H1 (cell line): Measurements from ENCODE around the gene EBNA1BP2. TPM values are rescaled to one million over a fixed set of nuclear protein-coding genes. Genes with fewer than 3 reads are reported as not detected.

Experiments used
- CTCF ChIA-PET: fragments of 300-600 bp; sonication (Branson Sonifier 250); formaldehyde crosslinking; loops from one replicate; lab custom pipeline; 2021; ENCODE audit not compliant: partially characterized antibody; lab: Charles Lee
- POLR2A ChIA-PET: fragments of 300-600 bp; sonication (Branson Sonifier 250); formaldehyde crosslinking; loops from one replicate; lab custom pipeline; 2021; ENCODE audit warnings: inconsistent platforms; ENCODE audit not compliant: partially characterized antibody; lab: Charles Lee
- DNase-seq, 2 experiments: peaks; one replicate each; pipeline versions ENCODE4 v3.0.0 to v3.0.0-alpha.2; 2010 to 2022; ENCODE audit warnings: low spot score in 2 of 2, low read depth in 1 of 2, mixed read lengths in 1 of 2
- FAIRE-seq: peaks from 2 replicates; lab custom pipeline; 2011; peaks lifted over from hg19 to GRCh38; lab: Jason Lieb, UNC
- H2AFZ ChIP-seq: 2 replicates; pipeline ENCODE4 v1.8.1; 2012; ENCODE audit warnings: low read length, inconsistent platforms
- H2AK5ac ChIP-seq: 2 replicates; pipeline ENCODE4 v1.6.1; 2013; ENCODE audit warnings: low read depth, low read length
- H2BK120ac ChIP-seq: replicated peaks from 2 replicates; pipeline ENCODE3; 2013; ENCODE audit warnings: low read depth, low read length, inconsistent platforms
- H2BK12ac ChIP-seq: 2 replicates; pipeline ENCODE4 v1.6.1; 2013; ENCODE audit warnings: low read depth, low read length
- H2BK15ac ChIP-seq: 2 replicates; pipeline ENCODE4 v1.6.1; 2013; ENCODE audit warnings: low read length
- H2BK20ac ChIP-seq: 2 replicates; pipeline ENCODE4 v1.6.1; 2013; ENCODE audit warnings: low read length
- H2BK5ac ChIP-seq: 2 replicates; pipeline ENCODE4 v1.6.1; 2013; ENCODE audit warnings: low read depth, low read length
- H3K14ac ChIP-seq: 2 replicates; pipeline ENCODE4 v1.6.1; 2013; ENCODE audit warnings: inconsistent platforms; ENCODE audit not compliant: insufficient read length
- H3K18ac ChIP-seq: 2 replicates; pipeline ENCODE4 v1.6.1; 2013; ENCODE audit warnings: low read length; ENCODE audit errors: extremely low read depth
- H3K23ac ChIP-seq: 2 replicates; pipeline ENCODE4 v1.6.1; 2013; ENCODE audit warnings: inconsistent platforms; ENCODE audit not compliant: insufficient read length
- H3K23me2 ChIP-seq: 2 replicates; pipeline ENCODE4 v1.6.1; 2013; ENCODE audit warnings: low read depth, low read length
- H3K27ac ChIP-seq: 2 replicates; pipeline ENCODE4 v1.6.1; 2011; ENCODE audit warnings: low read depth, low read length, inconsistent platforms
- H3K27me3 ChIP-seq, 4 experiments: replicated peaks in 1 of 4; 1 replicate in 1 of 4; 2 replicates in 3 of 4; pipeline versions ENCODE4 v1.6.1 to v1.8.1; 2011 to 2013; ENCODE audit warnings: low read length in 3 of 4, mild to moderate bottlenecking in 3 of 4, inconsistent platforms in 2 of 4, mixed read lengths in 2 of 4, moderate library complexity in 1 of 4; ENCODE audit not compliant: control insufficient read depth in 3 of 4, insufficient read depth in 3 of 4; ENCODE audit errors: extremely low read depth in 1 of 4
- H3K36me3 ChIP-seq, 4 experiments: 2 replicates each; pipeline versions ENCODE4 v1.6.1 to v1.8.1; 2011 to 2013; ENCODE audit warnings: mild to moderate bottlenecking in 4 of 4, low read length in 3 of 4, moderate library complexity in 2 of 4, control low read depth in 1 of 4, inconsistent platforms in 1 of 4; ENCODE audit not compliant: insufficient read depth in 4 of 4, control insufficient read depth in 2 of 4
- H3K4ac ChIP-seq: replicated peaks from 2 replicates; pipeline ENCODE3; 2013; ENCODE audit warnings: low read length, low read depth, mixed read lengths, inconsistent platforms; ENCODE audit not compliant: insufficient read length
- H3K4me1 ChIP-seq, 4 experiments: replicated peaks in 1 of 4; 1 replicate in 1 of 4; 2 replicates in 3 of 4; pipeline versions ENCODE4 v1.6.1 to v1.8.1; 2011 to 2013; ENCODE audit warnings: low read length in 3 of 4, inconsistent platforms in 2 of 4, mixed read lengths in 1 of 4; ENCODE audit not compliant: insufficient read depth in 4 of 4, control insufficient read depth in 3 of 4
- H3K4me2 ChIP-seq, 2 experiments: 2 replicates each; pipeline versions ENCODE4 v1.6.1 to v1.8.1; 2011 to 2013; ENCODE audit warnings: low read depth in 2 of 2, low read length in 2 of 2, control low read depth in 1 of 2, inconsistent platforms in 1 of 2, mild to moderate bottlenecking in 1 of 2; ENCODE audit not compliant: insufficient read depth in 1 of 2
- H3K4me3 ChIP-seq, 4 experiments: fragments of 200-600, 300-600 bp in 1 of 4; sonication (generic), shearing (Covaris generic), sonication (Bioruptor Twin) in 1 of 4; 2 replicates each; pipeline versions ENCODE4 v1.5.1 to v1.8.1; 2011 to 2016; ENCODE audit warnings: low read length in 4 of 4, low read depth in 3 of 4, control low read depth in 2 of 4, inconsistent platforms in 2 of 4, mild to moderate bottlenecking in 2 of 4, mixed read lengths in 1 of 4, moderate library complexity in 1 of 4; ENCODE audit not compliant: insufficient read depth in 2 of 4; ENCODE audit errors: extremely low read depth in 1 of 4
- H3K56ac ChIP-seq: replicated peaks from 2 replicates; pipeline ENCODE3; 2013; ENCODE audit warnings: low read depth, mild to moderate bottlenecking, mixed read lengths, low read length, inconsistent platforms; ENCODE audit not compliant: insufficient read length
- H3K79me1 ChIP-seq: 2 replicates; pipeline ENCODE4 v1.6.1; 2013; ENCODE audit warnings: low read depth, low read length, control low read depth
- H3K79me2 ChIP-seq, 2 experiments: 2 replicates each; pipeline versions ENCODE4 v1.6.1 to v1.8.1; 2012 to 2013; ENCODE audit warnings: low read length in 2 of 2, mild to moderate bottlenecking in 2 of 2, inconsistent platforms in 1 of 2; ENCODE audit not compliant: insufficient read depth in 2 of 2, control insufficient read depth in 1 of 2
- H3K9ac ChIP-seq, 4 experiments: replicated peaks in 1 of 4; 1 replicate in 1 of 4; 2 replicates in 3 of 4; pipeline versions ENCODE4 v1.6.1 to v1.8.1; 2011 to 2013; ENCODE audit warnings: low read depth in 3 of 4, low read length in 3 of 4, control low read depth in 2 of 4, mild to moderate bottlenecking in 2 of 4, moderate library complexity in 2 of 4, inconsistent platforms in 1 of 4; ENCODE audit errors: extremely low read depth in 1 of 4
- H3K9me3 ChIP-seq, 2 experiments: 2 replicates each; pipeline versions ENCODE4 v1.6.1 to v1.8.1; 2012 to 2013; ENCODE audit warnings: mild to moderate bottlenecking in 2 of 2, moderate library complexity in 2 of 2, control low read depth in 1 of 2, inconsistent platforms in 1 of 2, low read depth in 1 of 2, low read length in 1 of 2, mixed read lengths in 1 of 2; ENCODE audit not compliant: insufficient read depth in 2 of 2
- H4K20me1 ChIP-seq, 2 experiments: replicated peaks in 1 of 2; 2 replicates each; pipeline versions ENCODE3 to v1.8.1; 2011 to 2013; ENCODE audit warnings: inconsistent platforms in 2 of 2, low read length in 2 of 2, mild to moderate bottlenecking in 1 of 2; ENCODE audit not compliant: insufficient read depth in 2 of 2, control insufficient read depth in 1 of 2
- H4K5ac ChIP-seq: 2 replicates; pipeline ENCODE4 v1.6.1; 2013; ENCODE audit warnings: low read length, low read depth, mixed read lengths, inconsistent platforms; ENCODE audit not compliant: insufficient read length
- H4K8ac ChIP-seq: 2 replicates; pipeline ENCODE4 v1.8.0; 2013; ENCODE audit warnings: mild to moderate bottlenecking, moderate library complexity, low read length, inconsistent platforms; ENCODE audit not compliant: insufficient read depth; ENCODE audit errors: extremely low read depth
- H4K91ac ChIP-seq: replicated peaks from 2 replicates; pipeline ENCODE3; 2013; ENCODE audit warnings: low read length, mixed read lengths, inconsistent platforms; ENCODE audit not compliant: insufficient read length
- E2F6 ChIP-seq: IDR thresholded peaks from 2 replicates; pipeline ENCODE4 v1.6.1; 2012; ENCODE audit warnings: inconsistent platforms
- EZH2 ChIP-seq: fragments of 200-600 bp; sonication (generic); IDR thresholded peaks from 2 replicates; pipeline ENCODE4 v1.7.1; 2012; ENCODE audit warnings: low read depth, mild to moderate bottlenecking, moderate library complexity, low read length, inconsistent platforms; ENCODE audit not compliant: severe bottlenecking
- NRF1 ChIP-seq: IDR thresholded peaks from 2 replicates; pipeline ENCODE4 v1.6.1; 2011; ENCODE audit warnings: mild to moderate bottlenecking, low read depth, low read length, improper control_type of control experiment
- POU5F1 ChIP-seq: IDR thresholded peaks from 2 replicates; pipeline ENCODE4 v1.6.1; 2011; ENCODE audit warnings: low read depth, mild to moderate bottlenecking, low read length, moderate library complexity
- RFX5 ChIP-seq: IDR thresholded peaks from 2 replicates; pipeline ENCODE4 v1.6.1; 2011; ENCODE audit warnings: low read depth, low read length, improper control_type of control experiment, borderline replicate concordance
- SP1 ChIP-seq: IDR thresholded peaks from 2 replicates; pipeline ENCODE4 v1.6.1; 2011; ENCODE audit warnings: low read depth, low read length
- SP4 ChIP-seq: IDR thresholded peaks from 2 replicates; pipeline ENCODE4 v1.6.1; 2012; ENCODE audit warnings: low read length, inconsistent platforms
- TCF12 ChIP-seq: IDR thresholded peaks from 2 replicates; pipeline ENCODE4 v1.6.1; 2011; ENCODE audit warnings: low read depth, mild to moderate bottlenecking, low read length
- YY1 ChIP-seq: IDR thresholded peaks from 2 replicates; pipeline ENCODE4 v1.6.1; 2011; ENCODE audit warnings: low read depth, mild to moderate bottlenecking, low read length
- WGBS, 2 experiments: shearing (Covaris generic) in 1 of 2; methylation state at CpG; one replicate each; pipeline versions ENCODE4 v1.1.6 to v1.1.7; 2013 to 2015; ENCODE audit warnings: low lambda C conversion rate in 2 of 2, mixed read lengths in 2 of 2, inconsistent platforms in 1 of 2, low coverage in 1 of 2, missing lambda C conversion rate in 1 of 2; ENCODE audit not compliant: insufficient replicate concordance in 2 of 2, insufficient coverage in 1 of 2, insufficient read length in 1 of 2; ENCODE audit errors: extremely low coverage in 1 of 2, missing lambda C conversion rate in 1 of 2; 5-methylcytosine and 5-hydroxymethylcytosine counted together
- polyA plus RNA-seq, 7 experiments: library from polyadenylated mRNA; depleted of rRNA in 3 of 7; stranded (reverse) in 5 of 7; unstranded in 2 of 7; fragments of >200 nt in 5 of 7; fragments of 200-250 nt in 2 of 7; gene quantifications; 1 replicate in 5 of 7; 2 replicates in 1 of 7; 4 replicates in 1 of 7; pipeline versions ENCODE4 v1.2.1 to v1.2.3, GENCODE V29; 2011 to 2013; ENCODE audit warnings: missing spikeins in 2 of 7, mixed read lengths in 2 of 7
- total RNA-seq: library from RNA; stranded (reverse); fragmentation: NEBNext Ultra II Directional; extraction: Animal tissue kit (Norgen Biotek cat#: 25700); gene quantifications from 2 replicates; pipeline ENCODE4 v1.2.1, GENCODE V29; 2021

Gene EBNA1BP2
- total and polyA plus RNA-seq, 2 of the 8 experiments (the other 6 are each of a cell fraction or from before 2014, with no cell fraction given), result 31.0 to 104 TPM

GRCh38 chr1:43137445-43138052 is 34.5 kb downstream of the EBNA1BP2 start:
- no peak overlapping the region for H4K5ac ChIP-seq
- no peaks in the 10 kb centered on the region for H3K79me2 ChIP-seq
- peaks cover 4% of the 10 kb centered on the region; the same call in 1 of the 2 replicates for H3K79me1 ChIP-seq
- H4K20me1 ChIP-seq, result peaks cover 0 to 2% of the 10 kb centered on the region in 2 experiments
- 89% methylated on average over 7 of the region's 7 CpGs; no CpG with 5 or more reads in 1 of the 2 experiments for WGBS, 2 experiments
- no peak overlapping the region for H2BK120ac ChIP-seq
- H3K23ac ChIP-seq, result no peak overlapping the region
- H3K36me3 ChIP-seq, result peaks cover 0 to 9% (median 1%) of the 10 kb centered on the region in 4 experiments; a peak in 2 of 8 replicates
- H2BK12ac ChIP-seq, result no peak overlapping the region
- H3K4me1 ChIP-seq, result no peaks in the 10 kb centered on the region
- no peak overlapping the region for H3K4me2 ChIP-seq
- no peak overlapping the region for H3K56ac ChIP-seq
- H4K91ac ChIP-seq, result no peak overlapping the region
- CTCF ChIA-PET, result interaction anchor here (1.7 kb wide), 1 partner anchor 9 kb away, joined by 3 read pairs; no protein-coding TSS in a partner anchor
- H3K18ac ChIP-seq, result no peak overlapping the region
- H3K4me3 ChIP-seq, result no peak overlapping the region
- no peak for DNase-seq
- no peak overlapping the region for H3K4ac ChIP-seq
- H4K8ac ChIP-seq, result no peak overlapping the region
- no peak overlapping the region for H2BK15ac ChIP-seq
- FAIRE-seq, result no peak
- POLR2A ChIA-PET, result interaction anchor here (1.3 kb wide), 1 partner anchor 61 kb away, joined by 5 read pairs; no protein-coding TSS in a partner anchor
- H3K9ac ChIP-seq, result no peak overlapping the region
- no peak overlapping the region for H3K27ac ChIP-seq
- H3K9me3 ChIP-seq, result peaks cover 14 to 19% of the 10 kb centered on the region in 2 experiments; a peak in 3 of 4 replicates
- no peak overlapping the region for H2AFZ ChIP-seq
- H2BK5ac ChIP-seq, result no peak overlapping the region
- no peaks in the 10 kb centered on the region for H3K23me2 ChIP-seq
- no peak overlapping the region for H3K14ac ChIP-seq
- H2AK5ac ChIP-seq, result no peak overlapping the region
- H3K27me3 ChIP-seq, result no peaks in the 10 kb centered on the region
- H2BK20ac ChIP-seq, result no peak overlapping the region
- TF ChIP-seq NRF1 (no peak), E2F6 (no peak), POU5F1 (no peak), TCF12 (no peak), SP1 (no peak), EZH2 (no peak), RFX5 (no peak), SP4 (no peak), YY1 (no peak)
